ENCODE results near the gene LRP3. TPM values are rescaled to one million over a fixed set of nuclear protein-coding genes. Genes with fewer than 3 reads are reported as not detected.
"Not testable (repeated sequence)": the region's sequence is repeated elsewhere in the genome, so short reads cannot be mapped to it uniquely, and the experiment has no call there.

The LRP3 gene
- total RNA-seq, 2 experiments from 2014 or later, result 0.37 TPM

- intact Hi-C loops (cut with DNase I, micrococcal nuclease), result no loop called here
- DNase-seq (no peak), ATAC-seq (no peak)
- no peak overlapping the region for H3K4me3 Mint-ChIP-seq
- no peaks in the 10 kb centered on the region for H3K36me3 Mint-ChIP-seq (ENCODE audit: low read depth)
- ChIA-PET POLR2A (no interaction called here), CTCF (no interaction called here)
- peaks cover 3% of the 10 kb centered on the region for H3K4me1 Mint-ChIP-seq
- H3K9me3 Mint-ChIP-seq (ENCODE audit: low read depth), result no peaks in the 10 kb centered on the region
- H3K27ac Mint-ChIP-seq, result no peak overlapping the region
- H3K27me3 Mint-ChIP-seq, result no peaks in the 10 kb centered on the region
These were observed 10.2 kb downstream of the LRP3 start for GRCh38 chr19:33204136-33204973.

- no peak overlapping the region for H3K27ac Mint-ChIP-seq
- no peak overlapping the region for H3K4me3 Mint-ChIP-seq
- intact Hi-C loops (cut with DNase I, micrococcal nuclease), result no loop called here
- ATAC-seq (no peak), DNase-seq (no peak)
- no peaks in the 10 kb centered on the region for H3K9me3 Mint-ChIP-seq (ENCODE audit: low read depth)
- H3K27me3 Mint-ChIP-seq, result no peaks in the 10 kb centered on the region
- no peaks in the 10 kb centered on the region for H3K36me3 Mint-ChIP-seq (ENCODE audit: low read depth)
- POLR2A ChIA-PET, result no interaction called here
- CTCF ChIA-PET, result interaction anchor here (0.7 kb wide), 1 partner anchor 1724 kb away, joined by 3 read pairs; no protein-coding TSS in a partner anchor
- H3K4me1 Mint-ChIP-seq, result no peaks in the 10 kb centered on the region
These were observed 11.0 kb downstream of the LRP3 start for GRCh38 chr19:33205110-33205509.

- no peaks in the 10 kb centered on the region for H3K9me3 Mint-ChIP-seq (ENCODE audit: low read depth)
- H3K36me3 Mint-ChIP-seq (ENCODE audit: low read depth), result no peaks in the 10 kb centered on the region
- ATAC-seq (no peak), DNase-seq (no peak)
- CTCF ChIA-PET, result interaction anchor here (0.7 kb wide), 1 partner anchor 1723 kb away, joined by 3 read pairs; no protein-coding TSS in a partner anchor
- H3K4me3 Mint-ChIP-seq, result no peak overlapping the region
- intact Hi-C loops (cut with DNase I, micrococcal nuclease), result no loop called here
- POLR2A ChIA-PET, result no interaction called here
- H3K27ac Mint-ChIP-seq, result no peak overlapping the region
- H3K27me3 Mint-ChIP-seq, result no peaks in the 10 kb centered on the region
- no peaks in the 10 kb centered on the region for H3K4me1 Mint-ChIP-seq
These were observed 11.6 kb downstream of the LRP3 start for GRCh38 chr19:33205531-33206260.

GRCh38 chr19:33206261-33207039 is 12.3 kb downstream of the LRP3 start:
- CTCF ChIA-PET, result no interaction called here
- H3K4me3 Mint-ChIP-seq, result no peak overlapping the region
- H3K27ac Mint-ChIP-seq, result no peak overlapping the region
- POLR2A ChIA-PET, result no interaction called here
- no peaks in the 10 kb centered on the region for H3K4me1 Mint-ChIP-seq
- ATAC-seq (no peak), DNase-seq (no peak)
- H3K36me3 Mint-ChIP-seq (ENCODE audit: low read depth), result no peaks in the 10 kb centered on the region
- H3K9me3 Mint-ChIP-seq (ENCODE audit: low read depth), result no peaks in the 10 kb centered on the region
- intact Hi-C loops (cut with DNase I, micrococcal nuclease), result no loop called here
- no peaks in the 10 kb centered on the region for H3K27me3 Mint-ChIP-seq

- H3K27me3 Mint-ChIP-seq, result no peaks in the 10 kb centered on the region
- ChIA-PET CTCF (interaction anchor here (0.6 to 1.1 kb wide), 2 partner anchors 12 to 73 kb away, joined by 3 read pairs; no protein-coding TSS in a partner anchor), POLR2A (no interaction called here)
- no peaks in the 10 kb centered on the region for H3K4me1 Mint-ChIP-seq
- H3K27ac Mint-ChIP-seq, result no peak overlapping the region
- no peak for DNase-seq
- H3K9me3 Mint-ChIP-seq (ENCODE audit: low read depth), result no peaks in the 10 kb centered on the region
- intact Hi-C loops (cut with DNase I, micrococcal nuclease), result no loop called here
- ATAC-seq, result no peak
- H3K4me3 Mint-ChIP-seq, result no peak overlapping the region
- H3K36me3 Mint-ChIP-seq (ENCODE audit: low read depth), result no peaks in the 10 kb centered on the region
These were observed 13.0 kb downstream of the LRP3 start for GRCh38 chr19:33207040-33207620.

GRCh38 chr19:33207903-33208302 is 13.8 kb downstream of the LRP3 start:
- ChIA-PET POLR2A (no interaction called here), CTCF (interaction anchor here (0.6 to 1.1 kb wide), 2 partner anchors 12 to 73 kb away, joined by 3 read pairs; no protein-coding TSS in a partner anchor)
- no peaks in the 10 kb centered on the region for H3K36me3 Mint-ChIP-seq (ENCODE audit: low read depth)
- no peaks in the 10 kb centered on the region for H3K27me3 Mint-ChIP-seq
- no peak overlapping the region for H3K27ac Mint-ChIP-seq
- ATAC-seq (no peak), DNase-seq (no peak)
- no peaks in the 10 kb centered on the region for H3K4me1 Mint-ChIP-seq
- intact Hi-C loops (cut with DNase I, micrococcal nuclease), result no loop called here
- H3K4me3 Mint-ChIP-seq, result no peak overlapping the region
- H3K9me3 Mint-ChIP-seq (ENCODE audit: low read depth), result no peaks in the 10 kb centered on the region

- Mint-ChIP-seq H3K27ac (no peak overlapping the region), H3K9me3 (ENCODE audit: low read depth) (no peaks in the 10 kb centered on the region), H3K4me3 (no peak overlapping the region), H3K36me3 (ENCODE audit: low read depth) (no peaks in the 10 kb centered on the region), H3K27me3 (no peaks in the 10 kb centered on the region), H3K4me1 (no peaks in the 10 kb centered on the region)
- ATAC-seq, result no peak
- intact Hi-C loops (cut with DNase I, micrococcal nuclease), result no loop called here
- ChIA-PET CTCF (no interaction called here), POLR2A (no interaction called here)
- DNase-seq, result no peak
These were observed 14.3 kb downstream of the LRP3 start for GRCh38 chr19:33208371-33208895.

- CTCF ChIA-PET, result interaction anchor here (0.8 kb wide), 1 partner anchor 26 kb away, joined by 3 read pairs; no protein-coding TSS in a partner anchor
- intact Hi-C loops (cut with DNase I, micrococcal nuclease), result no loop called here
- H3K27me3 Mint-ChIP-seq, result no peaks in the 10 kb centered on the region
- no peaks in the 10 kb centered on the region for H3K36me3 Mint-ChIP-seq (ENCODE audit: low read depth)
- no peak overlapping the region for H3K4me3 Mint-ChIP-seq
- DNase-seq, result no peak
- H3K27ac Mint-ChIP-seq, result no peak overlapping the region
- no peaks in the 10 kb centered on the region for H3K4me1 Mint-ChIP-seq
- no peaks in the 10 kb centered on the region for H3K9me3 Mint-ChIP-seq (ENCODE audit: low read depth)
- POLR2A ChIA-PET, result no interaction called here
- no peak for ATAC-seq
These were observed 15.0 kb downstream of the LRP3 start for GRCh38 chr19:33208904-33209849.

GRCh38 chr19:33209850-33210230 is 15.7 kb downstream of the LRP3 start:
- H3K4me3 Mint-ChIP-seq; DNase-seq; intact Hi-C loops (cut with DNase I, micrococcal nuclease); POLR2A ChIA-PET; H3K4me1 Mint-ChIP-seq; H3K36me3 Mint-ChIP-seq (ENCODE audit: low read depth); H3K27me3 Mint-ChIP-seq; ATAC-seq; H3K9me3 Mint-ChIP-seq (ENCODE audit: low read depth); H3K27ac Mint-ChIP-seq: not testable (repeated sequence)
- CTCF ChIA-PET, result interaction anchor here (0.8 kb wide), 1 partner anchor 26 kb away, joined by 3 read pairs; no protein-coding TSS in a partner anchor

- Mint-ChIP-seq H3K4me3 (no peak overlapping the region), H3K4me1 (no peaks in the 10 kb centered on the region), H3K9me3 (ENCODE audit: low read depth) (no peaks in the 10 kb centered on the region), H3K36me3 (ENCODE audit: low read depth) (no peaks in the 10 kb centered on the region), H3K27ac (no peak overlapping the region), H3K27me3 (no peaks in the 10 kb centered on the region)
- intact Hi-C loops (cut with DNase I, micrococcal nuclease), result no loop called here
- no peak for ATAC-seq
- DNase-seq, result no peak
- CTCF ChIA-PET, result no interaction called here
- POLR2A ChIA-PET, result no interaction called here
These were observed 16.3 kb downstream of the LRP3 start for GRCh38 chr19:33210266-33210940.

All from activated CD4-positive, alpha-beta T cell treated with anti-CD3 and anti-CD28 coated beads for 36 hours (primary cell).